SK-N-SH treated with all-trans-retinoic acid at 6 μM for 48 hours (cell line): ENCODE measurements around the gene GDF3.

Source experiments
- ATAC-seq: fragments of 200-7000 bp; cut with Tn5 transposase; 3 replicates; pipeline ENCODE4 v1.9.1; 2020; ENCODE audit warnings: mild to moderate bottlenecking, moderate library complexity
- ARNTL ChIP-seq: fragments of 450-650 bp; formaldehyde crosslinking; IDR thresholded peaks from 2 replicates; pipeline ENCODE4 v1.5.0; 2020; ENCODE audit warnings: low read depth, mild to moderate bottlenecking, moderate library complexity, borderline replicate concordance
- BACH2 ChIP-seq: fragments of 250-450 bp; sonication (Bioruptor Pico); IDR thresholded peaks from 2 replicates; pipeline ENCODE4 v1.9.0; 2021; ENCODE audit warnings: mild to moderate bottlenecking, borderline replicate concordance
- CREB5 ChIP-seq: fragments of 250-450 bp; sonication (Bioruptor Pico); IDR thresholded peaks from 2 replicates; pipeline ENCODE4 v1.5.1; 2020; ENCODE audit warnings: low read depth, mild to moderate bottlenecking, moderate library complexity
- CSDC2 ChIP-seq: fragments of 250-450 bp; sonication (Bioruptor Pico); IDR thresholded peaks from 2 replicates; pipeline ENCODE4 v1.5.0; 2020; ENCODE audit warnings: mild to moderate bottlenecking, moderate library complexity
- CSRNP3 ChIP-seq: fragments of 250-450 bp; sonication (Bioruptor Pico); IDR thresholded peaks from 2 replicates; pipeline ENCODE4 v1.5.1; 2021; ENCODE audit warnings: mild to moderate bottlenecking, moderate library complexity
- ESRRG ChIP-seq: fragments of 250-450 bp; sonication (Bioruptor Pico); IDR thresholded peaks from 2 replicates; pipeline ENCODE4 v1.6.1; 2021; ENCODE audit warnings: mild to moderate bottlenecking
- GLIS3 ChIP-seq: fragments of 250-450 bp; sonication (Bioruptor Pico); IDR thresholded peaks from 2 replicates; pipeline ENCODE4 v1.5.0; 2020; ENCODE audit warnings: mild to moderate bottlenecking, moderate library complexity
- ISL1 ChIP-seq: fragments of 250-450 bp; sonication (Bioruptor Pico); IDR thresholded peaks from 2 replicates; pipeline ENCODE4 v2.1.2; 2022; ENCODE audit warnings: mild to moderate bottlenecking, moderate library complexity
- OSR1 ChIP-seq: fragments of 250-450 bp; sonication (Bioruptor Pico); IDR thresholded peaks from 2 replicates; pipeline ENCODE4 v1.8.0; 2022; ENCODE audit warnings: moderate library complexity, mild to moderate bottlenecking, inconsistent platforms
- PATZ1 ChIP-seq: fragments of 250-450 bp; sonication (Bioruptor Pico); IDR thresholded peaks from 2 replicates; pipeline ENCODE4 v1.8.0; 2020; ENCODE audit warnings: mild to moderate bottlenecking, moderate library complexity, borderline replicate concordance
- POU6F1 ChIP-seq: fragments of 250-450 bp; sonication (Bioruptor Pico); IDR thresholded peaks from 2 replicates; pipeline ENCODE4 v1.8.0; 2021; ENCODE audit warnings: low read depth, mild to moderate bottlenecking, moderate library complexity, borderline replicate concordance
- PPARA ChIP-seq: fragments of 250-450 bp; sonication (Bioruptor Pico); IDR thresholded peaks from 2 replicates; pipeline ENCODE4 v1.5.0; 2020; ENCODE audit warnings: mild to moderate bottlenecking, borderline replicate concordance
- RARB ChIP-seq: fragments of 250-450 bp; sonication (Bioruptor Pico); IDR thresholded peaks from 2 replicates; pipeline ENCODE4 v1.8.0; 2021; ENCODE audit warnings: mild to moderate bottlenecking, moderate library complexity
- SNAI2 ChIP-seq: fragments of 250-450 bp; sonication (Bioruptor Pico); IDR thresholded peaks from 2 replicates; pipeline ENCODE4 v1.5.0; 2020; ENCODE audit warnings: mild to moderate bottlenecking, moderate library complexity
- TCF4 ChIP-seq: fragments of 250-450 bp; sonication (Bioruptor Pico); IDR thresholded peaks from 2 replicates; pipeline ENCODE4 v1.8.0; 2021; ENCODE audit warnings: mild to moderate bottlenecking, moderate library complexity, borderline replicate concordance
- TOX ChIP-seq: fragments of 250-450 bp; sonication (Bioruptor Pico); IDR thresholded peaks from 2 replicates; pipeline ENCODE4 v1.8.0; 2021; ENCODE audit warnings: mild to moderate bottlenecking, moderate library complexity, borderline replicate concordance
- TSHZ2 ChIP-seq: fragments of 250-450 bp; sonication (Bioruptor Pico); IDR thresholded peaks from 2 replicates; pipeline ENCODE4 v1.5.0; 2020; ENCODE audit warnings: mild to moderate bottlenecking, moderate library complexity
- ZC3H10 ChIP-seq: fragments of 250-450 bp; sonication (Bioruptor Pico); IDR thresholded peaks from 2 replicates; pipeline ENCODE4 v1.5.1; 2021; ENCODE audit warnings: mild to moderate bottlenecking, moderate library complexity
- ZFP3 ChIP-seq: fragments of 250-450 bp; sonication (Bioruptor Pico); IDR thresholded peaks from 2 replicates; pipeline ENCODE4 v1.5.0; 2020; ENCODE audit warnings: mild to moderate bottlenecking, moderate library complexity
- ZNF565 ChIP-seq: fragments of 450-650 bp; formaldehyde crosslinking; conservative IDR thresholded peaks from 2 replicates; pipeline ENCODE4 v1.5.0; 2020; ENCODE audit warnings: low read depth, mild to moderate bottlenecking, moderate library complexity
- ZNF70 ChIP-seq: fragments of 450-650 bp; formaldehyde crosslinking; IDR thresholded peaks from 2 replicates; pipeline ENCODE4 v1.5.0; 2020; ENCODE audit warnings: mild to moderate bottlenecking, moderate library complexity
- ZNF8 ChIP-seq: fragments of 450-650 bp; formaldehyde crosslinking; IDR thresholded peaks from 2 replicates; pipeline ENCODE4 v1.5.0; 2020; ENCODE audit warnings: mild to moderate bottlenecking, moderate library complexity

Gene GDF3

GRCh38 chr12:7661741-7662140 is 33.8 kb downstream of the GDF3 start (continued):
- TF ChIP-seq CREB5 (CRISPR knock-in tag): no peak

- no peak for TF ChIP-seq TOX
- no peak for TF ChIP-seq BACH2 (CRISPR knock-in tag)
- TF ChIP-seq ZNF565 (CRISPR knock-in tag): no peak
- no peak for TF ChIP-seq ZNF70 (CRISPR knock-in tag)
- no peak for TF ChIP-seq RARB (CRISPR knock-in tag)
- no peak for TF ChIP-seq SNAI2 (CRISPR knock-in tag)
- no peak for TF ChIP-seq ARNTL (CRISPR knock-in tag)
- no peak for TF ChIP-seq POU6F1 (CRISPR knock-in tag)
- TF ChIP-seq ISL1 (CRISPR knock-in tag): no peak
- no peak for TF ChIP-seq PPARA (CRISPR knock-in tag)
- no peak for TF ChIP-seq OSR1 (CRISPR knock-in tag)
- TF ChIP-seq CSDC2: no peak
- TF ChIP-seq CSRNP3 (CRISPR knock-in tag): no peak
- no peak for TF ChIP-seq ZC3H10 (CRISPR knock-in tag)
- TF ChIP-seq ZFP3 (CRISPR knock-in tag): no peak
- no peak for TF ChIP-seq ESRRG
- TF ChIP-seq CREB5 (CRISPR knock-in tag): no peak
- TF ChIP-seq TCF4 (CRISPR knock-in tag): no peak
- no peak for TF ChIP-seq GLIS3
- no peak for TF ChIP-seq TSHZ2 (CRISPR knock-in tag)
- no peak for ATAC-seq
Observed at GRCh38 chr12:7656121-7656520, 39.5 kb downstream of the GDF3 start.

- TF ChIP-seq ARNTL (CRISPR knock-in tag) (no peak), ZC3H10 (CRISPR knock-in tag) (no peak), CREB5 (CRISPR knock-in tag) (no peak), ISL1 (CRISPR knock-in tag) (no peak), CSRNP3 (CRISPR knock-in tag) (no peak), CSDC2 (no peak), ZFP3 (CRISPR knock-in tag) (no peak), SNAI2 (CRISPR knock-in tag) (no peak), ZNF70 (CRISPR knock-in tag) (no peak), ZNF8 (CRISPR knock-in tag) (no peak), ESRRG (no peak), POU6F1 (CRISPR knock-in tag) (no peak), GLIS3 (no peak), PATZ1 (CRISPR knock-in tag) (no peak), RARB (CRISPR knock-in tag) (no peak), PPARA (CRISPR knock-in tag) (no peak), ZNF565 (CRISPR knock-in tag) (no peak)
- ATAC-seq: no peak
Observed at GRCh38 chr12:7650091-7650490, 45.5 kb downstream of the GDF3 start.
